Fibroblast of peridontal ligament (primary cell): ENCODE data around the gene TNFAIP2.
A peak's percentile ranks its signal among the peaks of the same experiment; 100 is the strongest.

Experiments
- DNase-seq: peaks from one replicate; pipeline ENCODE4 v3.0.0-alpha.2; 2010; ENCODE audit errors: extremely low read depth

TNFAIP2 gene

DNA sequence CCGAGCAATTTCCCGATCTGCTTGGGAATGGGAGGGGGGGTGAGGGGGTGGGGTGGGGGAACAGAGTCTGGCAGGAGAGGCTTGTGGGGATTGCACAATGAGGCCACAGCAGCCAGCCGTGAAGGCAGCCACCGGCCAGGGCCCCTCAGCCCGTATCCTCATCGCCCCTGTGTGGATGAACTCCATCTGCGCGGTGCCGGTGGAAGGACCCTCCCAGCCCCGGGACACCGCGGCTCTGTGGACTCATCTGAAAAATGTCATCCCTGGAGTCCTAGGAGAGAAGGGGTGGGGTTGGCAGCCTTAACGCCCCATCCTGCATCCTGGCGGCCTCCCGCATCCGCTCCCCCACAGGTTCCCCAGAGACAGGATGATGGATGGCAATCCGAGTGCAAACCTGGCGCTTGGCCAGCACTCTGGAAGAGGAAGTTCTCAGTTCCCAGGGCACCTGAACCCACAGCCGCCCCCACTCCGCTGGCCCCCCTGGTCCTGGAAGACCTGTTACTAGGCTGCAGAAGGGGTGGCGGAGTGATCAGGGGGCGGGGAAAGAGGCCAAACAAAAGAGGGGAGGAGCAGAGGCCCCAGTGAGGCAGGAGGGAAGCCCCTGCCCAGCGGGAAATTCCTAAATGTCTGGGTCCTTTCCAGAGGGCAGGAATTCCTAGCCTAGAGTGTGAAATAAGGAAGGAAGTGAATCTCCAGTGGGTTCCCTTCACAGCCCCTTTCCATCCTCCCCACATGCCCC, 1.2 kb upstream of the TNFAIP2 start:
- peak; percentile 29 for DNase-seq

- DNase-seq = no peak
These were observed 695 bp upstream of the TNFAIP2 start for GRCh38 chr14:103122585-103122946.

GRCh38 chr14:103123634-103124500, 606 bp downstream of the TNFAIP2 start:
- no peak for DNase-seq

- DNase-seq = no peak
These were observed 1.3 kb downstream of the TNFAIP2 start for GRCh38 chr14:103124501-103125001.

DNA sequence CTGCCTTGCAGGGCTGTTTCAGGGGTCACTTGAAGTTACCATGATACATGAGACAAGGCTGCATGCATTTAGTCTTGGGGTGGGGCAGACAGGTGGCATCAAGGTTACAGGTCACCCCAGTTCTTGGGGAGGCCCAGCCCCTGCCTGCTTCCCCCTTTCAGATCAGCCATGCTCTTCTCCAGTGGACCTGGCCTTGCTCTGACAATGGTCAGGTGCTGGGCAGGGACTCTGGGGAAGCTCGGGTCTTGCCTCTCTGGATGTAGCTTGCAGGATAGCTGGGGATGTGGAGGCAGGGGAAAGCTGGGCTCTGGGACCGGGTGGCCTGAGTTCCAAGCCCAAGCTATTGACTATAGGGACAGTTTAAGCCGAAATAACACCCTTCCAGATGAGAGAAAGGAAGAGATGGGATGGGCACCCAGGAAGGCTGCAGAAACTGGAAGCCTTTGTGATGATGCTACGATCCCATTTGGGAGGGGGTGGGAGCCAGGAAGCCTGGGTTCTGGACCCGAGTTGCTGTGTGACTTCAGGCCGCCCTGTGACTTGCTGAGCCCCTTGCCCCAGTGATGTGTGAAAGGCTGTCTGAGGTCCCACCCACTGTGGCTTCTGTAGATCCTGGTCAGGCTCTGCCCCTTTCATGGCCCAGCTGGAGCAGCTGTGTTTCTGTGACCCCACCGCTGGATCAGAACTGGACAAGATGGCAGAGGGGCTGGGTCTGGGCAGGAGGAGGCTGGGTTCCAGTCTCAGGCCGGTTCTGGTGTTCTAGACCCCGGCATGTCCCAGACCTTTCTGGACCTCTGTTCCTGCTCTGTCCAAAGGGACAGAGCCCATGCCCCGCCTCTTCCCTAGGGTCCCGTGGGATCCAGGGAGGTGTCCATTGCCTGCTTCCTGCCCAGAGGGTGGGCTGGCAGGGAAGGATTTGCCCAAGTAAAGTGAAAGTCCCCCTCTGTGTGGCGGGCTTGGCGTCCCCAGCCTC, 2.1 kb downstream of the TNFAIP2 start:
- DNase-seq = no peak

DNA sequence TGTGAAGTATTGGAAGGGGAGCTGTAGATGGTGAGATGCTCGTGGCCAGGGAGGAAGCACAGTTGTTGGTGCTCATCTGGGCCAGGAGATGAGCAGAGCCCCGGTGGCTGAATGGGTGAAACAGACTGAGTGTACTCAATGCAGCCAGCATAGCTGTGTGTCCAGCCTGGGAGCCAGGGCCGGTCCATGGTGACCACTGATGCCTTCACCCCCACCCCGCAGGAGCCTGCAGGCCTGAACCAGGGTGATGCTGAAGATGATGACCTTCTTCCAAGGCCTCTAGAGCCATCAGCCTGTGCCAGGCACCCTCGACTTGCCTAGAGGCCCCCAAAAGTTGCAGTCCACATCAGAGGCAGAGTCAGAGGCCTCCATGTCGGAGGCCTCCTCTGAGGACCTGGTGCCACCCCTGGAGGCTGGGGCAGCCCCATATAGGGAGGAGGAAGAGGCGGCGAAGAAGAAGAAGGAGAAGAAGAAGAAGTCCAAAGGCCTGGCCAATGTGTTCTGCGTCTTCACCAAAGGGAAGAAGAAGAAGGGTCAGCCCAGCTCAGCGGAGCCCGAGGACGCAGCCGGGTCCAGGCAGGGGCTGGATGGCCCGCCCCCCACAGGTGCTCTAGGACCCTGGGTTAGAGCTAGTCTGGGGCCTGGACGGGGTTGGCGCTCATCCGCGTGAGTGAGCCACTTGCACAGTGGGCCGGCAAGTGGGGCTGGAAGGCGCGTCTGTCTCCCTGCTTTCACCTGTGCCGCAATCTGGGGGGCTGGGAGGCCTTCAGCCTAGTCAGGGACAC, 3.0 kb downstream of the TNFAIP2 start:
- DNase-seq = no peak

- DNase-seq = no peak
These were observed 3.6 kb downstream of the TNFAIP2 start for GRCh38 chr14:103126873-103127304.

- no peak for DNase-seq
These were observed 4.1 kb downstream of the TNFAIP2 start for GRCh38 chr14:103127356-103127755.

GRCh38 chr14:103127861-103128598, 4.8 kb downstream of the TNFAIP2 start:
- no peak for DNase-seq

DNA sequence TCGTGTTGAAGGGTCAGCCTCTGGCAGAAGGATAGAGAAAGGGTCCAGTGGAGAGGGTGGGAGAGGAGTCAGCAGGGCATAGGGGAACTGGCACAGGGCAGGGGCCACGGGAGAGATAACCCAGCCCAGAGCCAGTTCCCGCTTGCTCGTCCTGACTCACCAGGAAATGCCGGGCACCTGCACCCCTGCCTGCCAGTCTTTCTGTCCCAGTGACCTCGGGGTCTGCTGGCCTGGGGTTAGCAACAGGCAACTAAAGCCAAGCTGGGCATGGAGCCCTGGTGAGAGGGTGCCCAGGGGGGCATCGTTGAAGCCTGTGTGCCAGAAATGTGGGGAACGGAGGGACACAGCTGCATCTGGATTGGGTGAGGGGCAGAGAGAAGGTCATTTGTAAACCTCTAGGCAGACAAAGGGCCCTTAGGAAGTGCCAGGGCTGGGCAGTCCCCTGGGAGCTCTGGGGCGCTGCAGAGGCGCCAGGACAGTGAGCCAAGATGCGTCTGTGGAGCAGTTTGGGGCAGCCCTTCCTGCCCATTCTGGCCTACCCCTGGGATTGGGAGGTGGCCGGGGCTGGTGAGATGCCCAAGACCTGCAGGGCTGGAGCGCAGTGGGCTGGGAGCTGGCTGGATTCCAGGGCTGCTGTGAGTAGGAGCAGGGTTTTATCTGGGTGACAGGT, 5.5 kb downstream of the TNFAIP2 start:
- DNase-seq = no peak

DNA sequence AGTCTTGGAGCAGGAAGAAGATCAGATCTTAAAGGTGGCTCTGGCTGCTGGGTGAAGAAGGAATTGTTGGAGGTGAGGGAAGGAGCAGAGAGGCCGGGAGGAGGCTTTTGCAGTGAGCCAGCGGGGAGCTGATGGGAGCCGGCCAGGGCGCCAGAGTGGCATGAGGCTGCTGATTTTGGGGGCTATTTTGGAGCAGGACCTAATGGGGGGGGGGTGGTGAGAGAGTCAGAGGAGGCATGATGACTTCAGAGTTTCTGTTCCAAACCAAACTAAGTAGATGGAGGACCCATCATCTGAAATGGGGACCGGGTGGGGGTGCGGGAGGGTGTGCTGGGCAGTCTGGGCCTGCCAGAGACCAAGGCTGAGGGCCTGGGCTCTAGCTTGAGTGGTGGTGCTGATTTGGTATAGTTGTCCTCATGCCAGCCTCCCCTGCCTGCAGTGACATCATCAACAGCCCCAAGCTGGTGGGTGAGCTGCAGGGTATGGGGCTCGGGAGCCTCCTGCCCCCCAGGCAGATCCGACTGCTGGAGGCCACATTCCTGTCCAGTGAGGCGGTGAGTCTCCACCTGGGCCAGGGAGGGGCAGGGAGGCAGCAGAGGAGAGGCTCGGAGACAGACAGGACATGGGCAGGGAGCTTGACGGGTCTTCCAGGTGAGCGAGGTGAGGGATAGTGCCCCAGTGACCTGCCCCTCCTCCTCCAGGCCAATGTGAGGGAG, 6.2 kb downstream of the TNFAIP2 start:
- no peak for DNase-seq

DNA sequence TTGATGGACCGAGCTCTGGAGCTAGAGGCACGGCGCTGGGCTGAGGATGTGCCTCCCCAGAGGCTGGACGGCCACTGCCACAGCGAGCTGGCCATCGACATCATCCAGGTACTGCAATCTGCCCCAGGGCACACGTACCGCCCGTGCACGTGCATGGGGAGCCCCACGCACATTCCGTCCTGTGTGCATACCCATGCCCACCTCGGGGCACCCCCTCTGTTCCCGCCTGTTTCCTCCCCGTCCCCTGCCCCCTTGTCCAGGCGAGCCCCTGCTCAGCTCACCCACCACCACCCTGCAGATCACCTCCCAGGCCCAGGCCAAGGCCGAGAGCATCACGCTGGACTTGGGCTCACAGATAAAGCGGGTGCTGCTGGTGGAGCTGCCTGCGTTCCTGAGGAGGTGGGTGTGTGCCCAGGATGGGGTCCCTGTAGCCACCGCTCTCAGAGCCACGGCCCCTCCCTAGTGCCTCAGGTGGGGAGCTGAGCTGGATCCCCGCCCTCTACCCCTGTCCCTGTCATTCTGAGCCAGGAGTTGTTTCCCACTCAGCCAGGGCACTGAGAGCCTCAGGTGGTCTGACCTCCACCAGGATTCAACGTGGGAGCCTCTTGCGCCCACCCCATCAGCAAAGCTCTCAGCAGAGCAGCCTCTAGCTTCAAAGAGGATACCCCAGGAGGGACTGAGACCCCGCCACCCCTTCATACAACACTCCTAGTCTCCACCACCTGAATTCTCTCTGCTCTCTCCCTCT, 6.9 kb downstream of the TNFAIP2 start:
- no peak for DNase-seq

DNA sequence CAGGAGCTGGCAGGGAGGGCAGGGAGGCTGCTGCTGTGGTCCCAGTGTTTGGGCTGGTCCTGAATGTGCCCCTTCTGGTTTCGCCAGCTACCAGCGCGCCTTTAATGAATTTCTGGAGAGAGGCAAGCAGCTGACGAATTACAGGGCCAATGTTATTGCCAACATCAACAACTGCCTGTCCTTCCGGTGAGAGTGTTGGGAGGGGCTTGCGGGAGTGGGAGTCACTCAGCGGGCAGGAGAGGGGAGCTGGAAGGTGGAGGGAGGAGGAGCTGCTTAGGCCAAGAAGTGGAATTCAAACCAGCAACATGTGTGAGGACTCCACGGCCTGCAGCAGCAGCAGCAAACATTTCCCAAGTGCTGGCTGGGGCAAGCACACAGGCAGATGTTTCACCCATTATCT, 7.7 kb downstream of the TNFAIP2 start:
- peak; percentile 49 for DNase-seq

GRCh38 chr14:103131580-103131979, 8.3 kb downstream of the TNFAIP2 start:
- no peak for DNase-seq

- no peak for DNase-seq
These were observed 9.3 kb downstream of the TNFAIP2 start for GRCh38 chr14:103132381-103133209.

GRCh38 chr14:103133210-103134140, 10.2 kb downstream of the TNFAIP2 start:
- no peak for DNase-seq
